GM08714 (cell line): ENCODE data around the gene PVALEF.
"Not testable (repeated sequence)": the region's sequence is repeated elsewhere in the genome, so short reads cannot be mapped to it uniquely, and the experiment has no call there.

Experiments
- H3K4me3 ChIP-seq: fragments of 200-500 bp; sonication (Bioruptor generic); 2 replicates; pipeline ENCODE4 v1.5.1; 2014; ENCODE audit warnings: mild to moderate bottlenecking, low read length, inconsistent platforms
- ZNF274 ChIP-seq: IDR thresholded peaks from 2 replicates; pipeline ENCODE4 v1.6.1; 2012; ENCODE audit warnings: mild to moderate bottlenecking, low read depth, low read length

Gene PVALEF

GRCh38 chr17:81147701-81148100, 17.6 kb upstream of the PVALEF start:
- H3K4me3 ChIP-seq, result no peak overlapping the region
- no peak for TF ChIP-seq ZNF274

- no peak overlapping the region for H3K4me3 ChIP-seq
- TF ChIP-seq ZNF274, result no peak
These were observed 16.7 kb upstream of the PVALEF start for GRCh38 chr17:81148571-81148970.

- H3K4me3 ChIP-seq, result no peak overlapping the region
- TF ChIP-seq ZNF274, result no peak
These were observed 16.2 kb upstream of the PVALEF start for GRCh38 chr17:81148986-81149533.

GRCh38 chr17:81150377-81151077, 14.8 kb upstream of the PVALEF start:
- no peak for TF ChIP-seq ZNF274
- no peak overlapping the region for H3K4me3 ChIP-seq

- no peak overlapping the region for H3K4me3 ChIP-seq
- no peak for TF ChIP-seq ZNF274
These were observed 14.0 kb upstream of the PVALEF start for GRCh38 chr17:81151278-81151677.

- no peak overlapping the region for H3K4me3 ChIP-seq
- no peak for TF ChIP-seq ZNF274
These were observed 12.9 kb upstream of the PVALEF start for GRCh38 chr17:81152288-81152828.

- TF ChIP-seq ZNF274, result no peak
- no peak overlapping the region for H3K4me3 ChIP-seq
These were observed 11.9 kb upstream of the PVALEF start for GRCh38 chr17:81153340-81153803.

GRCh38 chr17:81154016-81154415, 11.3 kb upstream of the PVALEF start:
- H3K4me3 ChIP-seq, result not testable (repeated sequence)

GRCh38 chr17:81154961-81155360, 10.3 kb upstream of the PVALEF start:
- no peak overlapping the region for H3K4me3 ChIP-seq
- TF ChIP-seq ZNF274, result no peak

GRCh38 chr17:81156866-81157805, 8.2 kb upstream of the PVALEF start:
- no peak for TF ChIP-seq ZNF274
- no peak overlapping the region for H3K4me3 ChIP-seq

- no peak overlapping the region for H3K4me3 ChIP-seq
- TF ChIP-seq ZNF274, result no peak
These were observed 7.2 kb upstream of the PVALEF start for GRCh38 chr17:81157848-81158687.

GRCh38 chr17:81158688-81159590, 6.4 kb upstream of the PVALEF start:
- TF ChIP-seq ZNF274, result no peak
- H3K4me3 ChIP-seq, result no peak overlapping the region
